Trophoblast cell (in vitro differentiated cells and primary cell): Measurements from ENCODE around the gene MYH7B.

Source experiments
- DNase-seq, 2 donors: peaks; one replicate each; pipeline ENCODE4 v3.0.0-alpha.2; 2016
- H2AFZ ChIP-seq: 2 replicates; pipeline ENCODE4 v1.6.1; 2013; ENCODE audit warnings: low read length, moderate library complexity, mild to moderate bottlenecking; ENCODE audit not compliant: insufficient read depth, poor library complexity
- H2AK5ac ChIP-seq: 2 replicates; pipeline ENCODE4 v1.6.1; 2013; ENCODE audit warnings: mild to moderate bottlenecking, low read length
- H2BK120ac ChIP-seq: 2 replicates; pipeline ENCODE4 v1.6.1; 2013; ENCODE audit warnings: low read length, mild to moderate bottlenecking, moderate library complexity; ENCODE audit not compliant: insufficient read depth, poor library complexity
- H2BK12ac ChIP-seq: 2 replicates; pipeline ENCODE4 v1.6.1; 2013; ENCODE audit warnings: mild to moderate bottlenecking, low read length, moderate library complexity
- H2BK5ac ChIP-seq: 2 replicates; pipeline ENCODE4 v1.6.1; 2013; ENCODE audit warnings: low read length, low read depth, moderate library complexity, mild to moderate bottlenecking; ENCODE audit not compliant: poor library complexity
- H3K14ac ChIP-seq: 2 replicates; pipeline ENCODE4 v1.6.1; 2013; ENCODE audit warnings: mild to moderate bottlenecking, low read length
- H3K18ac ChIP-seq: 2 replicates; pipeline ENCODE4 v1.6.1; 2013; ENCODE audit warnings: mild to moderate bottlenecking, low read length
- H3K23ac ChIP-seq: 2 replicates; pipeline ENCODE4 v1.6.1; 2013; ENCODE audit warnings: low read length
- H3K27ac ChIP-seq: 2 replicates; pipeline ENCODE4 v1.5.1; 2013; ENCODE audit warnings: low read depth, mild to moderate bottlenecking, inconsistent platforms, low read length, moderate library complexity
- H3K27me3 ChIP-seq: 2 replicates; pipeline ENCODE4 v1.6.1; 2013; ENCODE audit warnings: inconsistent platforms, mild to moderate bottlenecking, low read length, moderate library complexity; ENCODE audit not compliant: insufficient read depth
- H3K36me3 ChIP-seq, 2 experiments: 1 replicate in 1 of 2; 2 replicates in 1 of 2; pipeline ENCODE4 v1.6.1; 2013; ENCODE audit warnings: low read length in 2 of 2, mild to moderate bottlenecking in 2 of 2, moderate library complexity in 1 of 2; ENCODE audit not compliant: insufficient read depth in 2 of 2, control insufficient read depth in 1 of 2
- H3K4ac ChIP-seq: 2 replicates; pipeline ENCODE4 v1.6.1; 2013; ENCODE audit warnings: low read depth, mild to moderate bottlenecking, low read length, moderate library complexity
- H3K4me1 ChIP-seq, 2 experiments: 1 replicate in 1 of 2; 2 replicates in 1 of 2; pipeline ENCODE4 v1.6.1; 2013; ENCODE audit warnings: low read length in 2 of 2, mild to moderate bottlenecking in 2 of 2, moderate library complexity in 1 of 2; ENCODE audit not compliant: insufficient read depth in 2 of 2, control insufficient read depth in 1 of 2
- H3K4me2 ChIP-seq: 2 replicates; pipeline ENCODE4 v1.6.1; 2013; ENCODE audit warnings: inconsistent platforms, mild to moderate bottlenecking, low read length, moderate library complexity
- H3K4me3 ChIP-seq: 2 replicates; pipeline ENCODE4 v1.5.1; 2013; ENCODE audit warnings: mild to moderate bottlenecking, low read depth, low read length, inconsistent platforms
- H3K79me1 ChIP-seq: one replicate; pipeline ENCODE4 v1.6.1; 2013; ENCODE audit warnings: low read length
- H3K79me2 ChIP-seq: 2 replicates; pipeline ENCODE4 v1.6.1; 2013; ENCODE audit warnings: low read length, mild to moderate bottlenecking; ENCODE audit not compliant: control insufficient read depth, insufficient read depth, poor library complexity
- H3K9ac ChIP-seq: 2 replicates; pipeline ENCODE4 v1.6.1; 2013; ENCODE audit warnings: mild to moderate bottlenecking, low read length
- H3K9me3 ChIP-seq: 2 replicates; pipeline ENCODE4 v1.6.1; 2013; ENCODE audit warnings: low read depth, mild to moderate bottlenecking, control low read depth, inconsistent platforms, low read length; ENCODE audit not compliant: insufficient read depth
- H4K12ac ChIP-seq: 2 replicates; pipeline ENCODE4 v1.6.1; 2013; ENCODE audit warnings: low read depth, mild to moderate bottlenecking, low read length, moderate library complexity
- H4K8ac ChIP-seq: 2 replicates; pipeline ENCODE4 v1.6.1; 2013; ENCODE audit warnings: low read depth, mild to moderate bottlenecking, low read length, moderate library complexity
- H4K91ac ChIP-seq: one replicate; pipeline ENCODE4 v1.6.1; 2013; ENCODE audit warnings: low read depth, mild to moderate bottlenecking, low read length, moderate library complexity
- WGBS: extraction: QIAGEN DNeasy Blood & Tissue Kit; methylation state at CpG from one replicate; pipeline ENCODE4 v1.1.7; 2013; ENCODE audit warnings: missing lambda C conversion rate; ENCODE audit not compliant: insufficient read length, insufficient coverage; ENCODE audit errors: extremely low coverage; 5-methylcytosine and 5-hydroxymethylcytosine counted together

The MYH7B gene

DNA sequence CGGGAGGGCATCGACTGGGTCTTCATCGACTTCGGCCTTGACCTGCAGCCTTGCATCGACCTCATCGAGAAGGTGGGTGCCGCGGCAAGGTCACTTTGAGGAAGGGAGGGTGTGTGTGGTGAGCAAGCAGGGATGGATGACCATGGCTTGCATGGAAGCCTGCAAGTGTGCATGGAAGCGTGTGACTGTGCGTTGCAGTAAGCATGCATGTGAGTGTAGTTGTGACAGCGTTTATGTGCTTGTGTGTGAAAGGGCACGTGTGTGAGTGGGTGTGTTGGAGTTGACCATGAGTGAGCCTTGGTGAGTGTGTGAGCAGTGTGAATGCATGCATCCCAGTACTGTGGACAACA lies 32.5 kb downstream of the MYH7B start:
- Histone ChIP-seq H3K36me3 (peaks cover 7 to 9% of the 10 kb centered on the region in 2 experiments), H4K12ac (no peak overlapping the region), H4K8ac (no peak overlapping the region), H3K9ac (no peak overlapping the region), H3K4me2 (no peak overlapping the region), H3K14ac (no peak overlapping the region), H4K91ac (no peak overlapping the region), H3K9me3 (no peaks in the 10 kb centered on the region), H3K4me1 (no peaks in the 10 kb centered on the region), H2BK120ac (no peak overlapping the region), H3K18ac (no peak overlapping the region), H3K4ac (no peak overlapping the region), H2AK5ac (no peak overlapping the region), H2BK12ac (no peak overlapping the region), H2BK5ac (no peak overlapping the region), H3K4me3 (peak overlapping the region; percentile 23), H3K23ac (no peak overlapping the region), H3K79me2 (no peaks in the 10 kb centered on the region), H3K27me3 (no peaks in the 10 kb centered on the region), H3K27ac (no peak overlapping the region), H2AFZ (no peak overlapping the region), H3K79me1 (no peaks in the 10 kb centered on the region)
- no peak for DNase-seq
- no CpG with 5 or more reads among the region's 12 CpGs for WGBS

DNA sequence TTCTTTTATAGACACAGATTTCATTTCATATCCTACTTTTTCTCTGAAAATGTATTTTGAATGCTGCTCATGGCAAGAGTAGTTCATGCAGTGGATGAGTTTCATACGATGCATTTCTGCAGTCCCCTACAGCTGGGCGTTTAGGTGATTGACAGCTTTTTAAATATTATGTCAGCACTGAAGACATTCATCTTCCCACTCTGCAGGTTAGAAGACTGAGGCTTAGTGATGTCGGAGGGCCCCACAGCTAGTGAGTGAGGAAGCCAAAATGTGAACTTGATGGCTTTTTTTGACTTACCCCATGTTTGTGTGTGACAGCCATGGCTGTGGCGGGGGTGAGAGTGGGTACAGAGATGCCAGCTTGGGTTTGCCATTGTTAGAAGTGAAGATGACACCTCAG lies 33.5 kb downstream of the MYH7B start:
- no peak overlapping the region for H3K14ac ChIP-seq
- no peak overlapping the region for H3K4me2 ChIP-seq
- no peaks in the 10 kb centered on the region for H3K27me3 ChIP-seq
- WGBS = no CpG with 5 or more reads among the region's 4 CpGs
- no peak overlapping the region for H2BK12ac ChIP-seq
- no peak overlapping the region for H2AK5ac ChIP-seq
- H3K18ac ChIP-seq = no peak overlapping the region
- H3K36me3 ChIP-seq = peaks cover 17 to 18% of the 10 kb centered on the region in 2 experiments
- no peak overlapping the region for H2AFZ ChIP-seq
- H4K91ac ChIP-seq = no peak overlapping the region
- no peaks in the 10 kb centered on the region for H3K79me1 ChIP-seq
- no peaks in the 10 kb centered on the region for H3K9me3 ChIP-seq
- H3K4me1 ChIP-seq = no peaks in the 10 kb centered on the region
- no peak overlapping the region for H3K4ac ChIP-seq
- no peak overlapping the region for H3K9ac ChIP-seq
- H2BK120ac ChIP-seq = no peak overlapping the region
- no peak overlapping the region for H3K23ac ChIP-seq
- no peak overlapping the region for H4K8ac ChIP-seq
- H4K12ac ChIP-seq = no peak overlapping the region
- H3K4me3 ChIP-seq = no peak overlapping the region
- DNase-seq = no peak
- H2BK5ac ChIP-seq = no peak overlapping the region
- no peak overlapping the region for H3K27ac ChIP-seq
- no peaks in the 10 kb centered on the region for H3K79me2 ChIP-seq

DNA sequence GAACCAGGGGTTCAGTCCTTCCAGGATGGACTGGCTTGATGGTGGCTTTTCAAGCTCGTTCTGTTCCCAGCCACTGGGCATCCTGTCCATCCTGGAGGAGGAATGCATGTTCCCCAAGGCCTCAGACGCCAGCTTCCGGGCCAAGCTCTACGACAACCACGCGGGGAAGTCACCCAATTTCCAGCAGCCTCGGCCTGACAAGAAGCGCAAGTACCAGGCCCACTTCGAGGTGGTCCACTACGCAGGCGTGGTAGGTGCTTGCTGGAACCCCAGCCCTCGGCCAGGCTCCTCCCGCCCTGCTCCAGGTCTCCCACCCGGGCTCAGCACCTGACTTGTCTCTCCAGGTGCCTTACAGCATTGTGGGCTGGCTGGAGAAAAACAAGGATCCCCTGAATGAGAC lies 34.0 kb downstream of the MYH7B start:
- H3K79me1 ChIP-seq = no peaks in the 10 kb centered on the region
- no peak overlapping the region for H3K4me3 ChIP-seq
- H3K4ac ChIP-seq = no peak overlapping the region
- WGBS = no CpG with 5 or more reads among the region's 14 CpGs
- H2BK120ac ChIP-seq = no peak overlapping the region
- H4K12ac ChIP-seq = no peak overlapping the region
- H2AFZ ChIP-seq = no peak overlapping the region
- H2BK5ac ChIP-seq = no peak overlapping the region
- H3K23ac ChIP-seq = no peak overlapping the region
- no peak overlapping the region for H4K91ac ChIP-seq
- DNase-seq = no peak
- H3K79me2 ChIP-seq = no peaks in the 10 kb centered on the region
- H3K27ac ChIP-seq = no peak overlapping the region
- H2AK5ac ChIP-seq = no peak overlapping the region
- no peaks in the 10 kb centered on the region for H3K27me3 ChIP-seq
- no peak overlapping the region for H3K14ac ChIP-seq
- H2BK12ac ChIP-seq = no peak overlapping the region
- no peak overlapping the region for H3K9ac ChIP-seq
- no peaks in the 10 kb centered on the region for H3K4me1 ChIP-seq
- H3K9me3 ChIP-seq = no peaks in the 10 kb centered on the region
- peaks cover 19 to 22% of the 10 kb centered on the region in 2 experiments for H3K36me3 ChIP-seq
- H4K8ac ChIP-seq = no peak overlapping the region
- H3K4me2 ChIP-seq = no peak overlapping the region
- H3K18ac ChIP-seq = no peak overlapping the region

DNA sequence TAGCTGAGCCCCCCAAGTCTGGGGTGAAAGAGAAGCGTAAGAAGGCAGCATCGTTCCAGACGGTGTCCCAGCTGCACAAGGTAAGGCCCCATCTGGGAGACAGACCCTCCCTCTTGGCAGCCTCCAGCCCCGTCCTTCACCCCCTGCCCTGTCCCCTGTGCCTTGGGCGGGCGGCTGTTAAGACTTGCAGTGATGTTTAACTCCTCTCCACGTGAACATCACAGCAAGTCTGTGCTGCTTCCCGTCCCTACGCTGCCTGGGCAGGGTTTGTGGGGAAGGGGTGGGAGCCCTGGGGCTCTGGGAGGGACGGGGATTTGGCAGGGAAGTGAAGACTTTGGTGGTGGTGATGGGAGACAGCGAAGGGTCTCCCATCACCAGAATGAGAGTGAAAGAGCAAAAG lies 34.6 kb downstream of the MYH7B start:
- no peaks in the 10 kb centered on the region for H3K4me1 ChIP-seq
- H2AFZ ChIP-seq = no peak overlapping the region
- H3K4ac ChIP-seq = no peak overlapping the region
- H3K79me2 ChIP-seq = no peaks in the 10 kb centered on the region
- no peak overlapping the region for H2BK5ac ChIP-seq
- no peak overlapping the region for H2BK12ac ChIP-seq
- WGBS = no CpG with 5 or more reads among the region's 11 CpGs
- no peak overlapping the region for H3K4me2 ChIP-seq
- no peak overlapping the region for H3K4me3 ChIP-seq
- H4K91ac ChIP-seq = no peak overlapping the region
- no peaks in the 10 kb centered on the region for H3K27me3 ChIP-seq
- no peak overlapping the region for H3K23ac ChIP-seq
- no peak overlapping the region for H3K18ac ChIP-seq
- no peak overlapping the region for H3K9ac ChIP-seq
- no peaks in the 10 kb centered on the region for H3K79me1 ChIP-seq
- no peak overlapping the region for H4K12ac ChIP-seq
- H3K9me3 ChIP-seq = no peaks in the 10 kb centered on the region
- H4K8ac ChIP-seq = no peak overlapping the region
- peaks cover 24 to 28% of the 10 kb centered on the region in 2 experiments for H3K36me3 ChIP-seq
- H2BK120ac ChIP-seq = no peak overlapping the region
- H3K27ac ChIP-seq = no peak overlapping the region
- no peak overlapping the region for H3K14ac ChIP-seq
- H2AK5ac ChIP-seq = no peak overlapping the region
- DNase-seq = no peak
